ENCODE data around the gene ZDHHC24.

- no peak for TF ChIP-seq CTCF (IDR thresholded peaks at IDR 0.05)
- no peak for TF ChIP-seq POLR2A (IDR thresholded peaks at IDR 0.05)
Measured at GRCh38 chr11:66554602-66555001, 8.8 kb upstream of the ZDHHC24 start.

All from right lobe of liver (tissue), 4 donors.